Body of pancreas (tissue), 4 donors: Measurements from ENCODE around the gene TIMP2. TPM values are rescaled to one million over a fixed set of nuclear protein-coding genes. Genes with fewer than 3 reads are reported as not detected.

ENCODE experiments used
- ATAC-seq: fragments of 150-250 bp; one replicate; pipeline ENCODE4 v1.9.1; 2016
- DNase-seq, 4 donors: peaks; one replicate each; pipeline ENCODE4 v3.0.0-alpha.2; 2019
- H3K27ac ChIP-seq, 4 donors: fragments of 200-600 bp; sonication (generic); 1 replicate in 3 of 4; 2 replicates in 1 of 4; pipeline versions ENCODE4 v1.5.1 to v1.6.1; 2016 to 2019; ENCODE audit warnings: mild to moderate bottlenecking in 1 of 4, mixed read lengths in 1 of 4, moderate library complexity in 1 of 4
- H3K27me3 ChIP-seq, 2 donors: fragments of 200-600 bp; sonication (generic); one replicate each; pipeline ENCODE4 v1.6.0; 2016; ENCODE audit warnings: mild to moderate bottlenecking in 1 of 2
- H3K36me3 ChIP-seq, 2 donors: fragments of 200-600 bp; sonication (generic); replicated peaks in 1 of 2; 2 replicates each; pipeline ENCODE4 v1.5.1; 2016; ENCODE audit warnings: low read depth in 2 of 2; ENCODE audit not compliant: insufficient read depth in 1 of 2
- H3K4me1 ChIP-seq: fragments of 200-600 bp; sonication (generic); one replicate; pipeline ENCODE4 v1.6.0; 2016
- H3K4me3 ChIP-seq, 2 donors: fragments of 200-600 bp; sonication (generic); 1 replicate in 1 of 2; 2 replicates in 1 of 2; pipeline ENCODE4 v1.5.1; 2016 to 2019
- H3K9me3 ChIP-seq, 3 donors: fragments of 200-600 bp; sonication (generic); 1 replicate in 2 of 3; 2 replicates in 1 of 3; pipeline ENCODE4 v1.5.1; 2016
- CTCF ChIP-seq, 7 experiments: fragments of 450-650 bp in 4 of 7; fragments of 200-600 bp in 3 of 7; sonication (generic) in 3 of 7; IDR thresholded peaks; one replicate each; pipeline ENCODE4 v1.5.1; 2016 to 2019; ENCODE audit warnings: antibody characterized with exemption in 7 of 7
- POLR2A ChIP-seq, 3 donors: fragments of 450-650 bp; IDR thresholded peaks; one replicate each; pipeline ENCODE4 v1.6.1; 2016; ENCODE audit warnings: antibody characterized with exemption in 3 of 3, mild to moderate bottlenecking in 2 of 3
- WGBS, 2 donors: methylation state at CpG; one replicate each; pipeline ENCODE4 v1.1.5; 2017; 5-methylcytosine and 5-hydroxymethylcytosine counted together
- intact Hi-C: fragments of 100-400 bp; cut with DNase I; formaldehyde crosslinking; loops from one replicate; pipeline ENCODE4 v1.15.1; 2023
- total RNA-seq, 2 donors: library from RNA; depleted of rRNA; stranded (reverse); fragments of >200 nt; gene quantifications; one replicate each; pipeline ENCODE4 v1.1.0, GENCODE V29; 2016

TIMP2 gene
- total RNA-seq, 2 donors from 2014 or later, result 50.1 to 53.7 TPM

GRCh38 chr17:78883533-78884131 lies 41.6 kb downstream of the TIMP2 start:
- DNase-seq (peak; percentile 45 to 84 (median 70)), ATAC-seq (peak; percentile 65)
- no peak overlapping the region for H3K4me3 ChIP-seq
- H3K27ac ChIP-seq, result peak overlapping the region; percentile 35 to 90 (median 85)
- no peaks in the 10 kb centered on the region for H3K36me3 ChIP-seq
- 35 to 70% methylated on average over 12 to 24 of the region's 24 CpGs for WGBS, 2 donors
- peak in 1 of 7 experiments; percentile 14 for TF ChIP-seq CTCF (IDR thresholded peaks at IDR 0.05)
- peak in 2 of 3 donors; percentile 52 to 59 for TF ChIP-seq POLR2A (IDR thresholded peaks at IDR 0.05)
- H3K27me3 ChIP-seq, result no peaks in the 10 kb centered on the region
- peaks cover 45% of the 10 kb centered on the region for H3K4me1 ChIP-seq
- H3K9me3 ChIP-seq, result no peaks in the 10 kb centered on the region
- intact Hi-C loops, result no loop called here

GRCh38 chr17:78883089-78883532 lies 42.1 kb downstream of the TIMP2 start:
- intact Hi-C loops, result no loop called here
- peak in 3 of 4 donors; percentile 51 to 77 (median 71) for DNase-seq
- TF ChIP-seq CTCF (IDR thresholded peaks at IDR 0.05) (no peak), POLR2A (IDR thresholded peaks at IDR 0.05) (no peak)

GRCh38 chr17:78882540-78883088 lies 42.6 kb downstream of the TIMP2 start:
- intact Hi-C loops, result no loop called here
- no peak for DNase-seq

More at GRCh38 chr17:78883089-78883532, 42.1 kb downstream of the TIMP2 start:
- WGBS, 2 donors, result 32 to 49% methylated on average over 9 to 10 of the region's 10 CpGs
- Histone ChIP-seq H3K27ac (peak overlapping the region; percentile 35 to 90 (median 85)), H3K9me3 (no peaks in the 10 kb centered on the region), H3K4me1 (peaks cover 45% of the 10 kb centered on the region), H3K27me3 (no peaks in the 10 kb centered on the region), H3K36me3 (no peaks in the 10 kb centered on the region), H3K4me3 (no peak overlapping the region)
- ATAC-seq, result peak; percentile 65

GRCh38 chr17:78879635-78880186 lies 45.5 kb downstream of the TIMP2 start:
- 60 to 68% methylated on average over 23 to 28 of the region's 28 CpGs for WGBS, 2 donors
- H3K36me3 ChIP-seq, result no peaks in the 10 kb centered on the region
- peaks cover 73% of the 10 kb centered on the region for H3K4me1 ChIP-seq
- H3K4me3 ChIP-seq, result no peak overlapping the region
- no peaks in the 10 kb centered on the region for H3K9me3 ChIP-seq
- intact Hi-C loops, result no loop called here
- DNase-seq (peak; percentile 38 to 68 (median 48)), ATAC-seq (no peak)
- H3K27me3 ChIP-seq, result no peaks in the 10 kb centered on the region
- H3K27ac ChIP-seq, result peak overlapping the region; percentile 39 to 64 (median 52)
- TF ChIP-seq CTCF (IDR thresholded peaks at IDR 0.05) (no peak), POLR2A (IDR thresholded peaks at IDR 0.05) (no peak)

More at GRCh38 chr17:78882540-78883088, 42.6 kb downstream of the TIMP2 start:
- WGBS, 2 donors, result 58 to 76% methylated on average over 6 to 14 of the region's 14 CpGs
- Histone ChIP-seq H3K27ac (peak overlapping the region; percentile 35 to 90 (median 85)), H3K9me3 (no peaks in the 10 kb centered on the region), H3K4me1 (peaks cover 49% of the 10 kb centered on the region), H3K4me3 (no peak overlapping the region), H3K27me3 (no peaks in the 10 kb centered on the region), H3K36me3 (no peaks in the 10 kb centered on the region)
- TF ChIP-seq CTCF (IDR thresholded peaks at IDR 0.05) (no peak), POLR2A (IDR thresholded peaks at IDR 0.05) (no peak)
- no peak for ATAC-seq
